Measurements from ENCODE around the gene PRDM11. TPM values are rescaled to one million over a fixed set of nuclear protein-coding genes. Genes with fewer than 3 reads are reported as not detected.

The PRDM11 gene
- total RNA-seq, 1 experiment from 2014 or later, result 27.4 TPM

DNA sequence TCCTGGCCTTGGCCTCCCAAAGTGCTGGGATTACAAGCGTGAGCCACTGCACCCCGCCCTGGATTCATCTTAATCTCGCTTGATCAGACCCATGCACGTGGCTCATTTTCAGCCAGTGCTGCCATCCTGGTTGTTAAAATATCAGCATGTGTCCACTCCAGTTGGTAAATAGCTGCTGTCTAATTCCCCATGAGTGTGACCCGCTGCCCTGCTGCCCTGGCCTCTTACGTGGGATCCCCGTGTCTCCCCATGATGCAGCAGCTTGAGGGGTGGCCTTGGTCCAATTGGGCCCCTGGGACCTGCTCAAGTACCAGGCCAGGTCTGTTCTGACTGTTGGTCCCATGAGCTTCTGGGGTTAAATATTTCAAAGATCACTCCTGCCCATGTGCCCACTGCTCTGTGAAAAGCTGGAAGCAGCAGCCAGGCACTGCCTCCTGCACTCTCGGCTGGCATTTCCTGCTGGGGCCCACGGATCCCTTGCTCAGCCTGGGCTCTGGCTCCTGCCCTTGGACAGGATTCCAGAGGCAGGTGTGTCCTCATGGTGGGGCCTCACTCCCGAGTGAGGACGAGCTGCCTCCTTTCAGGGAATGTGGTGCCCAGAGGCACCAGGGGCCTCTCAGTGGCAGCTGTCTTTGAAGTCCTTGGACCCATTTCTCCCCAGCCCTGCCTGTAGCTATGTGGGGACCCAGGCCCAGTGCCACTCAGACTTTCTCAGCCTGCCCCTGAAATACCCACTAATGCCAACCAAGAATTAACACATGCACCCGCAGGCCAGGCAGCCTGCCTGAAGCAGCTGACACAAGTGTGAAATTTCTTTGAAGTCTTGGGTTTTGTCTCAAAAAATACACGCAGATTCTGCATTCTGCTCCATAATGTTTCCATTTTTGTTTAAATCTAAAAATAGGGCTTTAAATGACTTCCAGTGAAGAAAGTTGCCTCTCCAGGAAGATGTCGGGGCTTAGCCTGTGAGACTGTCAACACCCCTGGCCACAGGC is 38.1 kb upstream of the PRDM11 start:
- no peak overlapping the region for H3K27ac ChIP-seq (ENCODE audit: low read length)
- ATAC-seq (no peak), DNase-seq (ENCODE audit: low read depth, low spot score) (no peak)
- H3K27me3 ChIP-seq (ENCODE audit: control insufficient read depth, insufficient read depth, low read length), result no peaks in the 10 kb centered on the region; the same call in 1 of the 2 replicates
- intact Hi-C loops (cut with micrococcal nuclease; ENCODE audit: unreplicated experiment) (no loop called here), in situ Hi-C loops (cut with HindIII; ENCODE audit: low pct_unique_long_range_greater_than_20kb, low sequenced_read_pairs) (loop anchor here (25.0 kb wide), 1 partner anchor 229 kb away; no protein-coding TSS in a partner anchor)
- H3K4me1 ChIP-seq (ENCODE audit: control insufficient read depth, insufficient read depth, low read length), result no peaks in the 10 kb centered on the region
- TF ChIP-seq POLR2AphosphoS5 (IDR thresholded peaks at IDR 0.05; ENCODE audit: low read depth, low read length) (no peak), SIN3A (IDR thresholded peaks at IDR 0.05; ENCODE audit: borderline replicate concordance, insufficient read depth, low read depth, low read length) (no peak), TCF7L2 (IDR thresholded peaks at IDR 0.05; ENCODE audit: low read depth, low read length) (no peak)
- TF ChIP-seq, protein P1, sequence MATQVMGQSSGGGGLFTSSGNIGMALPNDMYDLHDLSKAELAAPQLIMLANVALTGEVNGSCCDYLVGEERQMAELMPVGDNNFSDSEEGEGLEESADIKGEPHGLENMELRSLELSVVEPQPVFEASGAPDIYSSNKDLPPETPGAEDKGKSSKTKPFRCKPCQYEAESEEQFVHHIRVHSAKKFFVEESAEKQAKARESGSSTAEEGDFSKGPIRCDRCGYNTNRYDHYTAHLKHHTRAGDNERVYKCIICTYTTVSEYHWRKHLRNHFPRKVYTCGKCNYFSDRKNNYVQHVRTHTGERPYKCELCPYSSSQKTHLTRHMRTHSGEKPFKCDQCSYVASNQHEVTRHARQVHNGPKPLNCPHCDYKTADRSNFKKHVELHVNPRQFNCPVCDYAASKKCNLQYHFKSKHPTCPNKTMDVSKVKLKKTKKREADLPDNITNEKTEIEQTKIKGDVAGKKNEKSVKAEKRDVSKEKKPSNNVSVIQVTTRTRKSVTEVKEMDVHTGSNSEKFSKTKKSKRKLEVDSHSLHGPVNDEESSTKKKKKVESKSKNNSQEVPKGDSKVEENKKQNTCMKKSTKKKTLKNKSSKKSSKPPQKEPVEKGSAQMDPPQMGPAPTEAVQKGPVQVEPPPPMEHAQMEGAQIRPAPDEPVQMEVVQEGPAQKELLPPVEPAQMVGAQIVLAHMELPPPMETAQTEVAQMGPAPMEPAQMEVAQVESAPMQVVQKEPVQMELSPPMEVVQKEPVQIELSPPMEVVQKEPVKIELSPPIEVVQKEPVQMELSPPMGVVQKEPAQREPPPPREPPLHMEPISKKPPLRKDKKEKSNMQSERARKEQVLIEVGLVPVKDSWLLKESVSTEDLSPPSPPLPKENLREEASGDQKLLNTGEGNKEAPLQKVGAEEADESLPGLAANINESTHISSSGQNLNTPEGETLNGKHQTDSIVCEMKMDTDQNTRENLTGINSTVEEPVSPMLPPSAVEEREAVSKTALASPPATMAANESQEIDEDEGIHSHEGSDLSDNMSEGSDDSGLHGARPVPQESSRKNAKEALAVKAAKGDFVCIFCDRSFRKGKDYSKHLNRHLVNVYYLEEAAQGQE (IDR thresholded peaks at IDR 0.05; ENCODE audit: insufficient read depth in 1 of 2, low read depth in 2 of 2, low read length in 1 of 2), result no peak
- TF ChIP-seq, protein P2, sequence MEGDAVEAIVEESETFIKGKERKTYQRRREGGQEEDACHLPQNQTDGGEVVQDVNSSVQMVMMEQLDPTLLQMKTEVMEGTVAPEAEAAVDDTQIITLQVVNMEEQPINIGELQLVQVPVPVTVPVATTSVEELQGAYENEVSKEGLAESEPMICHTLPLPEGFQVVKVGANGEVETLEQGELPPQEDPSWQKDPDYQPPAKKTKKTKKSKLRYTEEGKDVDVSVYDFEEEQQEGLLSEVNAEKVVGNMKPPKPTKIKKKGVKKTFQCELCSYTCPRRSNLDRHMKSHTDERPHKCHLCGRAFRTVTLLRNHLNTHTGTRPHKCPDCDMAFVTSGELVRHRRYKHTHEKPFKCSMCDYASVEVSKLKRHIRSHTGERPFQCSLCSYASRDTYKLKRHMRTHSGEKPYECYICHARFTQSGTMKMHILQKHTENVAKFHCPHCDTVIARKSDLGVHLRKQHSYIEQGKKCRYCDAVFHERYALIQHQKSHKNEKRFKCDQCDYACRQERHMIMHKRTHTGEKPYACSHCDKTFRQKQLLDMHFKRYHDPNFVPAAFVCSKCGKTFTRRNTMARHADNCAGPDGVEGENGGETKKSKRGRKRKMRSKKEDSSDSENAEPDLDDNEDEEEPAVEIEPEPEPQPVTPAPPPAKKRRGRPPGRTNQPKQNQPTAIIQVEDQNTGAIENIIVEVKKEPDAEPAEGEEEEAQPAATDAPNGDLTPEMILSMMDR (IDR thresholded peaks at IDR 0.05), result no peak
- CTCF ChIA-PET, result interaction anchor here (1.3 to 1.4 kb wide), 2 partner anchors 172 to 181 kb away, joined by 5 to 7 read pairs; no protein-coding TSS in a partner anchor
- H3K36me3 ChIP-seq (ENCODE audit: control insufficient read depth, insufficient read depth, low read length), result no peaks in the 10 kb centered on the region
- no TSS peak for BruUV-seq (replicated peaks)
- H3K4me3 ChIP-seq (ENCODE audit: low read depth in 2 of 2, low read length in 2 of 2), result no peak overlapping the region
- POLR2A ChIA-PET, result interaction anchor here (0.6 kb wide), 1 partner anchor 44 kb away, joined by 5 read pairs; no protein-coding TSS in a partner anchor
- H3K9me3 ChIP-seq (ENCODE audit: control insufficient read depth, insufficient read depth, low read depth, low read length), result no peaks in the 10 kb centered on the region

DNA sequence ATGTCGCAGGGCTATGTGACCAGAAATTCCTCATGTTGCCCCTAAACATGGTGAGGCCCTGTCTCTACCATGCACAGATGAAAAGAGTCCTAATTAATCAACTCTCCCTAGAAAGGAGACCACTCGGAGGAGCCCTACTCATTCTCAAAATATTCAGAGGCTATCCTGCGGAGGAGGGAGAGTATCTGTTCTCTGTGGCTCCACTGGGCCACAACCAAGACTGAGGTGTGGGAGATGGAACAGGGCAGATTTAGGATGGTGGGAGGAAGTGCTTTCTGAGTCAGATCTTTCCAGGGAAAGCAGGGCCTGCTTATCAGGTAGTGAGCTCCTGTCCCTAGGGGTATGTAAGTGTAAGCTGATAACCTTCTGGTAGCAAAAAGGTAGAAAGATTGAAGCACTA is 37.0 kb upstream of the PRDM11 start:
- H3K27ac ChIP-seq (ENCODE audit: low read length), result no peak overlapping the region
- TF ChIP-seq POLR2AphosphoS5 (IDR thresholded peaks at IDR 0.05; ENCODE audit: low read depth, low read length), result no peak
- TF ChIP-seq, protein P1 (IDR thresholded peaks at IDR 0.05; ENCODE audit: insufficient read depth in 1 of 2, low read depth in 2 of 2, low read length in 1 of 2), result no peak
- TF ChIP-seq TCF7L2 (IDR thresholded peaks at IDR 0.05; ENCODE audit: low read depth, low read length), result no peak
- TF ChIP-seq, protein P2 (IDR thresholded peaks at IDR 0.05), result no peak
- TF ChIP-seq SIN3A (IDR thresholded peaks at IDR 0.05; ENCODE audit: borderline replicate concordance, insufficient read depth, low read depth, low read length), result no peak
- no peak overlapping the region for H3K4me3 ChIP-seq (ENCODE audit: low read depth in 2 of 2, low read length in 2 of 2)
- intact Hi-C loops (cut with micrococcal nuclease; ENCODE audit: unreplicated experiment) (no loop called here), in situ Hi-C loops (cut with HindIII; ENCODE audit: low pct_unique_long_range_greater_than_20kb, low sequenced_read_pairs) (loop anchor here (25.0 kb wide), 1 partner anchor 228 kb away; no protein-coding TSS in a partner anchor)
- H3K9me3 ChIP-seq (ENCODE audit: control insufficient read depth, insufficient read depth, low read depth, low read length), result no peaks in the 10 kb centered on the region
- CTCF ChIA-PET, result interaction anchor here (0.6 kb wide), 1 partner anchor 544 kb away, joined by 5 read pairs; no protein-coding TSS in a partner anchor
- DNase-seq (ENCODE audit: low read depth, low spot score), result no peak
- POLR2A ChIA-PET, result no interaction called here
- no peaks in the 10 kb centered on the region for H3K4me1 ChIP-seq (ENCODE audit: control insufficient read depth, insufficient read depth, low read length)
- BruUV-seq (replicated peaks), result no TSS peak
- ATAC-seq, result no peak
- no peaks in the 10 kb centered on the region for H3K36me3 ChIP-seq (ENCODE audit: control insufficient read depth, insufficient read depth, low read length)
- no peaks in the 10 kb centered on the region; the same call in 1 of the 2 replicates for H3K27me3 ChIP-seq (ENCODE audit: control insufficient read depth, insufficient read depth, low read length)
